ENCODE results near the gene FBXL16.
A peak's percentile ranks its signal among the peaks of the same experiment; 100 is the strongest.

FBXL16 gene

GRCh38 chr16:721765-722540, 16.4 kb upstream of the FBXL16 start:
- DNase-seq = no peak

GRCh38 chr16:720990-721764, 15.6 kb upstream of the FBXL16 start, which contains the start of gene ANTKMT:
Gene ANTKMT (plus strand): TSS chr16:721146. CDS start chr16:721275, 129 bp downstream.
- peak; percentile 44 to 65 for DNase-seq

DNA sequence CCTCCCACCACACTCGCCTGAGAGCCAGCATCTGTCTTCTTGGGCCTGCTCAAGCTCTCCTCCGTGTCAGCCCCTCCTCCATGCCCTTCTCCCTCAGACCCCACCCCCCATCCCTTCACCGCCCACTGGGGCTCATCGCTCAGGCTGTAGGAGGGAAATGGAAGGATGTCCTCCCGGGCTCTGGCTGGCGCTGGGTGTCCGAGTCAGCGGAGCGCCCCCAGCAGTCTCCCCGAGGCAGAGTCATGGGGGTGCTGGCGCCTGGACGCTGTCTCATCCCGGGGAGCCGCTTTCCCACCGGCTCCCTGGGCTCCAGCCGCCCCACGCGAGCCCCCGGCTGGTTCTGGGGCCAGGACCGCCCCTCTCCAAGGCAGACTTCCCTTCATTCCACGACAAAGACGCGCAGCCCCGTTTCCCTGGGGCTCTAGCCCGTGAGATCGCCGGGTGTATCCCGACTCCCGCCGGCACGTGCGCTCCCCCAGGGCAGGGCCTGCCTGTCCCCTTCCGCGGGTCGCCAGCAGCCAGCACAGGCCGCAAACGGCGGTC, 14.9 kb upstream of the FBXL16 start:
- peak; percentile 31 to 35 for DNase-seq

GRCh38 chr16:719815-720446, 14.3 kb upstream of the FBXL16 start:
- no peak for DNase-seq

DNA sequence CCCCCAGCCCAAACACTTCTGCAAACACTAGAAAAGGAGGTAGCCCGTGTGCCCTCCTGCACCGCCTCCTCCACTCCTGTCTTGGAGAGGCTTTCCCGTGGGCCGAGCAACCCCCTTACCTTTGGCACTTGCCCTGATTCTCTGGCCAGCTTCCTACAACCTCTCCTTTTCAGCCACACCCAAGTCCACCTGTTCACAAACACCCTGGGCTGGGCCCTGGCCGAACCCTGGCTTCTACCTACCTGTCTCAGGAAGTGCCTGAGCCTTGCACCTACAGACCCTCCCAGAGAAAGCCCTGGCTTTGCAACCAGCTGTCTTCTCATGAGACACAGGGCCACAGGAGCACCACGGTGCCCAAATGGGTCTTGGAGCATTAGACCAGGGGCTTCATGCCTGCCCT, 13.3 kb upstream of the FBXL16 start:
- DNase-seq = no peak

GRCh38 chr16:718389-718788, 12.8 kb upstream of the FBXL16 start:
- no peak for DNase-seq

DNA sequence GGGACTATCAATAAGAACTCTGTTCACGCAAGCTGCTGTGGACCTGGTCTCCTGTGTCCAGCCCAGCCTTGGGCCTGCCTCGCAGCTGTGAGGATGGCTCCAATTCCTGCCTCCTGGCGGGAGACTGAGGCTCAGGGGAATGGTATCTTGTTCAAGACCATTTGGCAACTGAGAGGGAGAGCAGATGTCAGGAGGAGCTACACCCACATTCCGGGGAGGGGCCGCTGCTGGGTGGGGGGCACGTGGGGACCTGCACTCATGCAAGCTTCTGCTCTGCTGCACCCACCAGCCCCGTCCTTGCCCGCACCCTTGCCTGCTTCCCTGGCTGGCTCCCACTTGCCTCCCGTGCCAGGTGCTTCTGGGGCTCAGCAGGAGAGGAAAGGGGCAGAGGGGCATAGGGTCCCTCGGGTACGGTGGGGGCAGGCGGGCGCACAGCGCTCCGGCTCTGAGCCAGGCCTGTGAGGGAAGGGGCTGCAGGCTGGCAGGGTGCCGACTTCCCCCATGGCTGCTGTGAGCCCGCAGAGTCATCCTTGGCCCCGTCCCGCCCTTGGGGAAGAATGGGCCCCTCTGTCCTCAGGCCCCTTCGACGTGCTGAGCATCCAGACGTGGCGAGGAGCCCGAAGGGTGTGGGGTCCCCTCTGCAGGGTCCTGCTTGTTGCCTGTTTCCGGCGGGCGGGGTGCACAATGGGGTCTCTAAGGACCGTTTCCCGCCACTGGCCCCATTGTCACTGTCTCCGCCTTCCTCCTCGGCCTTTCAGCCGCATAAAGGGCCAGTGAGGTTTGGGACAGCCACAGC, 12.0 kb upstream of the FBXL16 start:
- no peak for DNase-seq

GRCh38 chr16:716768-717325, 11.2 kb upstream of the FBXL16 start:
- DNase-seq = no peak

GRCh38 chr16:716200-716568, 10.6 kb upstream of the FBXL16 start:
- no peak for DNase-seq

GRCh38 chr16:715477-716199, 10.0 kb upstream of the FBXL16 start:
- DNase-seq = no peak

GRCh38 chr16:714558-715476, 9.2 kb upstream of the FBXL16 start, which contains the start of gene METRN:
Gene METRN (plus strand): TSS chr16:715118. CDS start chr16:715290, 172 bp downstream.
- peak; percentile 89 to 90 for DNase-seq

DNA sequence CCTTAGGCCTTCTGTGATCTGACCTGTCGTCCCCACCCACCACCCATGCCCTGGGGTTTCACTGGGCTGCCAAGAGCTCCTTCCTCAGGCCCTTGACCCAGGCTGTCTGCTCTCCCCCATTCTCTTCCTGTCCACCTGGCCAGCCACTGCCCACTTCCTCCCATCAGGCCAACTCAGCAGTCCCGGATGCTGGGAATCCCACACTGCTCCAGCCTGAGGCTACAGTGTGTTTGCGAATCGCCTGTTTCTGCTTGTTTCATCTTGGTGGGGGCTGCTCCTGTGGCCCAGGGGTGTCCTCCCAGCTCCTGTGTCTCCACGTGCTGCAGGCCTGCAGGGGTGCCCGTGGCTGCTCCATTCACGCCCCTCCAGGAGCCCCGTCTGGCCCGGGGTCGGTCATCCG, 8.5 kb upstream of the FBXL16 start:
- DNase-seq = no peak

GRCh38 chr16:712740-713250, 7.2 kb upstream of the FBXL16 start:
- peak; percentile 36 to 53 for DNase-seq

GRCh38 chr16:711548-712320, 6.1 kb upstream of the FBXL16 start:
- peak; percentile 75 to 79 for DNase-seq

GRCh38 chr16:711084-711483, 5.5 kb upstream of the FBXL16 start:
- DNase-seq = no peak

GRCh38 chr16:710500-711075, 5.0 kb upstream of the FBXL16 start:
- DNase-seq = no peak

GRCh38 chr16:709566-710499, 4.2 kb upstream of the FBXL16 start:
- DNase-seq = no peak

GRCh38 chr16:708959-709358, 3.4 kb upstream of the FBXL16 start:
- no peak for DNase-seq

Data from activated CD4-positive, alpha-beta T cell treated with anti-CD3 and anti-CD28 coated beads for 4 hours (primary cell).